WTC11 (cell line): ENCODE data around the gene CDCP1. TPM values are rescaled to one million over a fixed set of nuclear protein-coding genes. Genes with fewer than 3 reads are reported as not detected.

ENCODE experiments used
- ATAC-seq: fragments of 200-7000 bp; cut with Tn5 transposase; 2 replicates; pipeline ENCODE4 v1.10.0; 2021; ENCODE audit warnings: mild to moderate bottlenecking, moderate library complexity
- CTCF ChIA-PET: fragments of 300-600 bp; sonication (Branson Sonifier 250); formaldehyde crosslinking; loops from one replicate; lab custom pipeline; 2021; ENCODE audit warnings: antibody characterized with exemption; lab: Charles Lee
- POLR2A ChIA-PET: fragments of 350-600 bp; sonication (Branson Sonifier 250); formaldehyde crosslinking; loops from one replicate; lab custom pipeline; 2021; ENCODE audit warnings: antibody characterized with exemption; lab: Charles Lee
- DNase-seq: peaks from one replicate; pipeline ENCODE4 v3.0.0; 2021; ENCODE audit warnings: low spot score
- H3K27ac Mint-ChIP-seq: 2 replicates; pipeline ENCODE4 v1.8.0; 2021; ENCODE audit warnings: mixed read lengths
- H3K27me3 Mint-ChIP-seq: 2 replicates; pipeline ENCODE4 v1.8.0; 2021; ENCODE audit warnings: low read depth, mild to moderate bottlenecking, moderate library complexity, mixed read lengths
- H3K36me3 Mint-ChIP-seq: 2 replicates; pipeline ENCODE4 v1.8.0; 2021; ENCODE audit warnings: mixed read lengths
- H3K4me1 Mint-ChIP-seq: 2 replicates; pipeline ENCODE4 v1.8.0; 2022; ENCODE audit warnings: mixed read lengths
- H3K4me3 Mint-ChIP-seq: 2 replicates; pipeline ENCODE4 v1.8.0; 2021; ENCODE audit warnings: mild to moderate bottlenecking, moderate library complexity, mixed read lengths
- H3K9me3 Mint-ChIP-seq: 2 replicates; pipeline ENCODE4 v1.8.0; 2021; ENCODE audit warnings: mixed read lengths
- GRHL2 ChIP-seq: fragments of 250-450 bp; sonication (Bioruptor Pico); IDR thresholded peaks from 2 replicates; pipeline ENCODE4 v1.8.0; 2022; ENCODE audit warnings: mild to moderate bottlenecking, moderate library complexity; ENCODE audit not compliant: insufficient replicate concordance, severe bottlenecking
- JAZF1 ChIP-seq: fragments of 250-450 bp; sonication (Bioruptor Pico); IDR thresholded peaks from 2 replicates; pipeline ENCODE4 v1.9.0; 2021; ENCODE audit warnings: moderate library complexity, mild to moderate bottlenecking, inconsistent platforms
- KAT7 ChIP-seq: sonication (generic); formaldehyde crosslinking; IDR thresholded peaks from 2 replicates; pipeline ENCODE4 v1.8.1; 2023; ENCODE audit warnings: missing genetic modification reagents, mild to moderate bottlenecking, borderline replicate concordance
- MXD4 ChIP-seq: fragments of 250-450 bp; sonication (Bioruptor Pico); IDR thresholded peaks from 2 replicates; pipeline ENCODE4 v1.8.0; 2021; ENCODE audit warnings: mild to moderate bottlenecking, moderate library complexity, borderline replicate concordance
- NR1H2 ChIP-seq: sonication (generic); formaldehyde crosslinking; IDR thresholded peaks from 2 replicates; pipeline ENCODE4 v1.9.0; 2021; ENCODE audit warnings: mild to moderate bottlenecking, moderate library complexity, missing genetic modification reagents
- NR3C1 ChIP-seq: sonication (generic); formaldehyde crosslinking; conservative IDR thresholded peaks from 2 replicates; pipeline ENCODE4 v1.8.1; 2023; ENCODE audit warnings: low read depth, mild to moderate bottlenecking, missing genetic modification reagents
- SMAD4 ChIP-seq: sonication (generic); formaldehyde crosslinking; IDR thresholded peaks from 2 replicates; pipeline ENCODE4 v1.8.0; 2022; ENCODE audit warnings: mild to moderate bottlenecking, missing genetic modification reagents
- SP1 ChIP-seq: sonication (generic); formaldehyde crosslinking; conservative IDR thresholded peaks from 2 replicates; pipeline ENCODE4 v1.8.1; 2022; ENCODE audit warnings: missing genetic modification reagents
- TEAD4 ChIP-seq: sonication (generic); formaldehyde crosslinking; IDR thresholded peaks from 2 replicates; pipeline ENCODE4 v1.8.0; 2022; ENCODE audit warnings: mild to moderate bottlenecking, missing genetic modification reagents
- ZNF138 ChIP-seq: sonication (generic); formaldehyde crosslinking; conservative IDR thresholded peaks from 2 replicates; pipeline ENCODE4 v1.8.1; 2022; ENCODE audit warnings: mild to moderate bottlenecking, moderate library complexity, missing genetic modification reagents
- total RNA-seq: library from RNA; stranded (reverse); gene quantifications from 3 replicates; pipeline ENCODE4 v1.2.3, GENCODE V29; 2021
- TF ChIP-seq, protein P1 (sequence below): sonication (generic); formaldehyde crosslinking; IDR thresholded peaks from 2 replicates; pipeline ENCODE4 v1.8.0; 2022; ENCODE audit warnings: mild to moderate bottlenecking, missing genetic modification reagents
- TF ChIP-seq, protein P2 (sequence below): sonication (generic); formaldehyde crosslinking; IDR thresholded peaks from 2 replicates; pipeline ENCODE4 v1.8.0; 2022; ENCODE audit warnings: mild to moderate bottlenecking, missing genetic modification reagents
- TF ChIP-seq, protein P3 (sequence below): sonication (generic); formaldehyde crosslinking; IDR thresholded peaks from 2 replicates; pipeline ENCODE4 v1.8.0; 2023; ENCODE audit warnings: mild to moderate bottlenecking, missing genetic modification reagents
- TF ChIP-seq, protein P4 (sequence below): sonication (generic); formaldehyde crosslinking; IDR thresholded peaks from 2 replicates; pipeline ENCODE4 v1.8.1; 2023; ENCODE audit warnings: mild to moderate bottlenecking, missing genetic modification reagents
- TF ChIP-seq, protein P5 (sequence below): sonication (generic); formaldehyde crosslinking; IDR thresholded peaks from 2 replicates; pipeline ENCODE4 v1.8.0; 2022; ENCODE audit warnings: mild to moderate bottlenecking, missing genetic modification reagents
- TF ChIP-seq, protein P6 (sequence below): fragments of 250-450 bp; sonication (Bioruptor Pico); IDR thresholded peaks from 2 replicates; pipeline ENCODE4 v2.1.2; 2022; ENCODE audit warnings: mild to moderate bottlenecking, moderate library complexity
- TF ChIP-seq, protein P7 (sequence below): sonication (generic); formaldehyde crosslinking; IDR thresholded peaks from 2 replicates; pipeline ENCODE4 v1.8.0; 2022; ENCODE audit warnings: mild to moderate bottlenecking, missing genetic modification reagents
- TF ChIP-seq, protein P8 (sequence below): fragments of 250-450 bp; sonication (Bioruptor Pico); IDR thresholded peaks from 2 replicates; pipeline ENCODE4 v1.9.0; 2021; ENCODE audit warnings: mild to moderate bottlenecking

The CDCP1 gene
- total RNA-seq, 1 experiment from 2014 or later = 14.6 TPM

DNA sequence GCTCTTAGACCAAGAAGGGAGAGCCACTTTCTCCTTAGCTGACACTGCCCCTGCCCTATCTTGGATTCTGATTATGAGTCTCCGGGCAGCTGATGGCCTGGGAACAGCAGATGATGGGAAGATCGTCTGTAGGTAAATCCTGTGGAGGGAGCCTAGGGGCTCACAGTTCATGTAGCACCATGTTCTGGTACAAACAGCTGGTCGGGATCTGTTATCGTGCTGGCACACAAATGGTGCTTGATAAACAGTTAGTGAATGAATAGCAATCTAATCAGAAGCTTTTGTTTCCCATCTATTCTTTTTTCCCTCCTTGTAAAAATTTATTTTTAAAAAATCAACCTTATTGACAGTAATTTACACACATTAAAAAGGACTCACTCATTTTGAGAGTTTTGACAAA is 26.8 kb downstream of the CDCP1 start:
- Mint-ChIP-seq H3K9me3 (no peaks in the 10 kb centered on the region), H3K27ac (no peak overlapping the region), H3K4me3 (no peak overlapping the region), H3K27me3 (no peaks in the 10 kb centered on the region), H3K4me1 (0 out of 2 replicates have a peak, but pooled peaks cover 2% of the 10 kb centered on the region), H3K36me3 (no peaks in the 10 kb centered on the region)
- POLR2A ChIA-PET = no interaction called here
- no peak for DNase-seq
- TF ChIP-seq KAT7 (CRISPR knock-in tag) = no peak
- TF ChIP-seq, protein P1, sequence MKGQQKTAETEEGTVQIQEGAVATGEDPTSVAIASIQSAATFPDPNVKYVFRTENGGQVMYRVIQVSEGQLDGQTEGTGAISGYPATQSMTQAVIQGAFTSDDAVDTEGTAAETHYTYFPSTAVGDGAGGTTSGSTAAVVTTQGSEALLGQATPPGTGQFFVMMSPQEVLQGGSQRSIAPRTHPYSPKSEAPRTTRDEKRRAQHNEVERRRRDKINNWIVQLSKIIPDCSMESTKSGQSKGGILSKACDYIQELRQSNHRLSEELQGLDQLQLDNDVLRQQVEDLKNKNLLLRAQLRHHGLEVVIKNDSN (CRISPR knock-in tag) = no peak
- TF ChIP-seq, protein P2, sequence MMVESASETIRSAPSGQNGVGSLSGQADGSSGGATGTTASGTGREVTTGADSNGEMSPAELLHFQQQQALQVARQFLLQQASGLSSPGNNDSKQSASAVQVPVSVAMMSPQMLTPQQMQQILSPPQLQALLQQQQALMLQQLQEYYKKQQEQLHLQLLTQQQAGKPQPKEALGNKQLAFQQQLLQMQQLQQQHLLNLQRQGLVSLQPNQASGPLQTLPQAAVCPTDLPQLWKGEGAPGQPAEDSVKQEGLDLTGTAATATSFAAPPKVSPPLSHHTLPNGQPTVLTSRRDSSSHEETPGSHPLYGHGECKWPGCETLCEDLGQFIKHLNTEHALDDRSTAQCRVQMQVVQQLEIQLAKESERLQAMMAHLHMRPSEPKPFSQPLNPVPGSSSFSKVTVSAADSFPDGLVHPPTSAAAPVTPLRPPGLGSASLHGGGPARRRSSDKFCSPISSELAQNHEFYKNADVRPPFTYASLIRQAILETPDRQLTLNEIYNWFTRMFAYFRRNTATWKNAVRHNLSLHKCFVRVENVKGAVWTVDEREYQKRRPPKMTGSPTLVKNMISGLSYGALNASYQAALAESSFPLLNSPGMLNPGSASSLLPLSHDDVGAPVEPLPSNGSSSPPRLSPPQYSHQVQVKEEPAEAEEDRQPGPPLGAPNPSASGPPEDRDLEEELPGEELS (CRISPR knock-in tag) = no peak
- TF ChIP-seq, protein P3, sequence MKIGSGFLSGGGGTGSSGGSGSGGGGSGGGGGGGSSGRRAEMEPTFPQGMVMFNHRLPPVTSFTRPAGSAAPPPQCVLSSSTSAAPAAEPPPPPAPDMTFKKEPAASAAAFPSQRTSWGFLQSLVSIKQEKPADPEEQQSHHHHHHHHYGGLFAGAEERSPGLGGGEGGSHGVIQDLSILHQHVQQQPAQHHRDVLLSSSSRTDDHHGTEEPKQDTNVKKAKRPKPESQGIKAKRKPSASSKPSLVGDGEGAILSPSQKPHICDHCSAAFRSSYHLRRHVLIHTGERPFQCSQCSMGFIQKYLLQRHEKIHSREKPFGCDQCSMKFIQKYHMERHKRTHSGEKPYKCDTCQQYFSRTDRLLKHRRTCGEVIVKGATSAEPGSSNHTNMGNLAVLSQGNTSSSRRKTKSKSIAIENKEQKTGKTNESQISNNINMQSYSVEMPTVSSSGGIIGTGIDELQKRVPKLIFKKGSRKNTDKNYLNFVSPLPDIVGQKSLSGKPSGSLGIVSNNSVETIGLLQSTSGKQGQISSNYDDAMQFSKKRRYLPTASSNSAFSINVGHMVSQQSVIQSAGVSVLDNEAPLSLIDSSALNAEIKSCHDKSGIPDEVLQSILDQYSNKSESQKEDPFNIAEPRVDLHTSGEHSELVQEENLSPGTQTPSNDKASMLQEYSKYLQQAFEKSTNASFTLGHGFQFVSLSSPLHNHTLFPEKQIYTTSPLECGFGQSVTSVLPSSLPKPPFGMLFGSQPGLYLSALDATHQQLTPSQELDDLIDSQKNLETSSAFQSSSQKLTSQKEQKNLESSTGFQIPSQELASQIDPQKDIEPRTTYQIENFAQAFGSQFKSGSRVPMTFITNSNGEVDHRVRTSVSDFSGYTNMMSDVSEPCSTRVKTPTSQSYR (CRISPR knock-in tag) = no peak
- TF ChIP-seq SP1 (CRISPR knock-in tag) = no peak
- TF ChIP-seq JAZF1 (CRISPR knock-in tag) = no peak
- TF ChIP-seq, protein P4, sequence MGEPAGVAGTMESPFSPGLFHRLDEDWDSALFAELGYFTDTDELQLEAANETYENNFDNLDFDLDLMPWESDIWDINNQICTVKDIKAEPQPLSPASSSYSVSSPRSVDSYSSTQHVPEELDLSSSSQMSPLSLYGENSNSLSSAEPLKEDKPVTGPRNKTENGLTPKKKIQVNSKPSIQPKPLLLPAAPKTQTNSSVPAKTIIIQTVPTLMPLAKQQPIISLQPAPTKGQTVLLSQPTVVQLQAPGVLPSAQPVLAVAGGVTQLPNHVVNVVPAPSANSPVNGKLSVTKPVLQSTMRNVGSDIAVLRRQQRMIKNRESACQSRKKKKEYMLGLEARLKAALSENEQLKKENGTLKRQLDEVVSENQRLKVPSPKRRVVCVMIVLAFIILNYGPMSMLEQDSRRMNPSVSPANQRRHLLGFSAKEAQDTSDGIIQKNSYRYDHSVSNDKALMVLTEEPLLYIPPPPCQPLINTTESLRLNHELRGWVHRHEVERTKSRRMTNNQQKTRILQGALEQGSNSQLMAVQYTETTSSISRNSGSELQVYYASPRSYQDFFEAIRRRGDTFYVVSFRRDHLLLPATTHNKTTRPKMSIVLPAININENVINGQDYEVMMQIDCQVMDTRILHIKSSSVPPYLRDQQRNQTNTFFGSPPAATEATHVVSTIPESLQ (CRISPR knock-in tag) = no peak
- ATAC-seq = no peak
- CTCF ChIA-PET = interaction anchor here (1.1 kb wide), 2 partner anchors 64 to 91 kb away, joined by 3 to 4 read pairs; no protein-coding TSS in a partner anchor

DNA sequence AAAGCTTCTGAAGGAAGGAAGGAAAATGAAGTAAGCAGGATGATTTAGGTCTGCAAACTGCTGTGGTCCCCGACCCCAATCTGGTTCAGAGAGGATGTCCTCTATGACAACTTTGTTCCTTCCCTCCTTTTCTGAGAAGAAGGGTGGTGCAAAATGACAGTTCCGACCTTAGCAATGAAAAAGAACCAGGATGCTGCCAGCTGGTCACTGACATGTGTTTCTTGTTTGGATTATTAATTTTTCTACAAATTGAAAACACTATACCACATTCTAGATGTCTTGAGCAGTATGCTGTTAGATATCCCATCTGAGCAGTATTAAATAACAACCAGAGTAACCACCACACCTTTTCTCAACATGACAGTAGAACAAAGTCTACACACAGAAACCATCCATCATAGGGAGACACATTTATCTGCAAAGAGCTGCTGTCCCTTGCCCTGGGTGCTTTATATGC is 27.5 kb downstream of the CDCP1 start:
- Mint-ChIP-seq H3K27me3 (no peaks in the 10 kb centered on the region), H3K36me3 (no peaks in the 10 kb centered on the region), H3K9me3 (no peaks in the 10 kb centered on the region)
- DNase-seq = no peak
- ATAC-seq = no peak
- POLR2A ChIA-PET = no interaction called here
- TF ChIP-seq, protein P5, sequence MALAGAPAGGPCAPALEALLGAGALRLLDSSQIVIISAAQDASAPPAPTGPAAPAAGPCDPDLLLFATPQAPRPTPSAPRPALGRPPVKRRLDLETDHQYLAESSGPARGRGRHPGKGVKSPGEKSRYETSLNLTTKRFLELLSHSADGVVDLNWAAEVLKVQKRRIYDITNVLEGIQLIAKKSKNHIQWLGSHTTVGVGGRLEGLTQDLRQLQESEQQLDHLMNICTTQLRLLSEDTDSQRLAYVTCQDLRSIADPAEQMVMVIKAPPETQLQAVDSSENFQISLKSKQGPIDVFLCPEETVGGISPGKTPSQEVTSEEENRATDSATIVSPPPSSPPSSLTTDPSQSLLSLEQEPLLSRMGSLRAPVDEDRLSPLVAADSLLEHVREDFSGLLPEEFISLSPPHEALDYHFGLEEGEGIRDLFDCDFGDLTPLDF (CRISPR knock-in tag) = no peak
- TF ChIP-seq, all 79 proteins: peak for 0
- Mint-ChIP-seq H3K27ac (no peak overlapping the region), H3K4me1 (0 out of 2 replicates have a peak, but pooled peaks cover 2% of the 10 kb centered on the region), H3K4me3 (no peak overlapping the region)
- CTCF ChIA-PET = interaction anchor here (1.1 kb wide), 1 partner anchor 63 kb away, joined by 3 read pairs; no protein-coding TSS in a partner anchor

DNA sequence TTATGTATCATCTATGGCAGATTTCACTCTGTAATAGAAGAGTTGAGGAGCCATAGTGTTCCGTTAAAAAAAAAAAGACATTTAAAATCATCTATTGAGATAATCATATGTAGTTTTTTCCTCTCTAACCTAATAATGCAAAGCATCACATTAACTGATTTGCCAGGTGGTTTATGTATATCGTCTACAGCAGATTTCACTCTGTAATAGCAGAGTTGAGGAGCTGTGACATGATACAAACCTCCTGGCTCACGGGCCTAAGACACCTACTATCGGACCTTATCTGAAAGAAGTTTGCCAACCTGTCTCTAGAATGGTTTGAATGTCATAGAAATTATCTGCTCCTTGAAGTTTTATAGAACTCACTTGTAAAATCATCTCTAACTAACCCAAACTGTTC is 29.8 kb downstream of the CDCP1 start:
- CTCF ChIA-PET = interaction anchor here (1.1 kb wide), 1 partner anchor 19 kb away, joined by 4 read pairs; no protein-coding TSS in a partner anchor
- H3K4me1 Mint-ChIP-seq = 0 out of 2 replicates have a peak, but pooled peaks cover 2% of the 10 kb centered on the region

More for the DNA sequence above, 29.8 kb downstream of the CDCP1 start:
- DNase-seq = no peak
- Mint-ChIP-seq H3K9me3 (no peaks in the 10 kb centered on the region), H3K27me3 (no peaks in the 10 kb centered on the region), H3K27ac (no peak overlapping the region), H3K36me3 (peaks cover 6% of the 10 kb centered on the region; the same call in 1 of the 2 replicates), H3K4me3 (no peak overlapping the region)
- no peak for ATAC-seq
- TF ChIP-seq, protein P6, sequence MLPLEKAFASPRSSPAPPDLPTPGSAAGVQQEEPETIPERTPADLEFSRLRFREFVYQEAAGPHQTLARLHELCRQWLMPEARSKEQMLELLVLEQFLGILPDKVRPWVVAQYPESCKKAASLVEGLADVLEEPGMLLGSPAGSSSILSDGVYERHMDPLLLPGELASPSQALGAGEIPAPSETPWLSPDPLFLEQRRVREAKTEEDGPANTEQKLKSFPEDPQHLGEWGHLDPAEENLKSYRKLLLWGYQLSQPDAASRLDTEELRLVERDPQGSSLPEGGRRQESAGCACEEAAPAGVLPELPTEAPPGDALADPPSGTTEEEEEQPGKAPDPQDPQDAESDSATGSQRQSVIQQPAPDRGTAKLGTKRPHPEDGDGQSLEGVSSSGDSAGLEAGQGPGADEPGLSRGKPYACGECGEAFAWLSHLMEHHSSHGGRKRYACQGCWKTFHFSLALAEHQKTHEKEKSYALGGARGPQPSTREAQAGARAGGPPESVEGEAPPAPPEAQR (CRISPR knock-in tag) = no peak
- TF ChIP-seq TEAD4 (CRISPR knock-in tag) (no peak), MXD4 (CRISPR knock-in tag) (no peak), NR3C1 (CRISPR knock-in tag) (no peak), NR1H2 (no peak), ZNF138 (no peak), GRHL2 (CRISPR knock-in tag) (no peak), SMAD4 (CRISPR knock-in tag) (no peak)
- TF ChIP-seq, protein P7, sequence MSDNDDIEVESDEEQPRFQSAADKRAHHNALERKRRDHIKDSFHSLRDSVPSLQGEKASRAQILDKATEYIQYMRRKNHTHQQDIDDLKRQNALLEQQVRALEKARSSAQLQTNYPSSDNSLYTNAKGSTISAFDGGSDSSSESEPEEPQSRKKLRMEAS = no peak
- TF ChIP-seq, protein P8, sequence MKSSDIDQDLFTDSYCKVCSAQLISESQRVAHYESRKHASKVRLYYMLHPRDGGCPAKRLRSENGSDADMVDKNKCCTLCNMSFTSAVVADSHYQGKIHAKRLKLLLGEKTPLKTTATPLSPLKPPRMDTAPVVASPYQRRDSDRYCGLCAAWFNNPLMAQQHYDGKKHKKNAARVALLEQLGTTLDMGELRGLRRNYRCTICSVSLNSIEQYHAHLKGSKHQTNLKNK (CRISPR knock-in tag) = no peak
- POLR2A ChIA-PET = no interaction called here
